ENCODE data around the gene CD38.
A peak's percentile ranks its signal among the peaks of the same experiment; 100 is the strongest.

Gene CD38

GRCh38 chr4:15765391-15765790, 12.7 kb upstream of the CD38 start:
- no peak for DNase-seq

- DNase-seq, result peak; percentile 54
Measured at GRCh38 chr4:15765910-15766697, 12.0 kb upstream of the CD38 start.

- DNase-seq, result no peak
Measured at GRCh38 chr4:15766821-15767220, 11.3 kb upstream of the CD38 start.

- DNase-seq, result no peak
Measured at GRCh38 chr4:15769202-15769601, 8.9 kb upstream of the CD38 start.

GRCh38 chr4:15771216-15772058, 6.7 kb upstream of the CD38 start:
- DNase-seq, result no peak

- DNase-seq, result no peak
Measured at GRCh38 chr4:15774020-15774420, 4.1 kb upstream of the CD38 start.

GRCh38 chr4:15776871-15777648, 1.1 kb upstream of the CD38 start:
- DNase-seq, result no peak

GRCh38 chr4:15777697-15778288, 335 bp upstream of the CD38 start:
- no peak for DNase-seq

GRCh38 chr4:15779306-15779705, 1.2 kb downstream of the CD38 start:
- no peak for DNase-seq

- no peak for DNase-seq
Measured at GRCh38 chr4:15779809-15780208, 1.7 kb downstream of the CD38 start.

GRCh38 chr4:15781427-15782095, 3.4 kb downstream of the CD38 start:
- no peak for DNase-seq

- DNase-seq, result no peak
Measured at GRCh38 chr4:15783676-15784075, 5.5 kb downstream of the CD38 start.

GRCh38 chr4:15784959-15785634, 7.0 kb downstream of the CD38 start:
- no peak for DNase-seq

- DNase-seq, result no peak
Measured at GRCh38 chr4:15786743-15787142, 8.6 kb downstream of the CD38 start.

- DNase-seq, result no peak
Measured at GRCh38 chr4:15792974-15793373, 14.8 kb downstream of the CD38 start.

GRCh38 chr4:15793506-15794363, 15.6 kb downstream of the CD38 start:
- no peak for DNase-seq

GRCh38 chr4:15794426-15794825, 16.3 kb downstream of the CD38 start:
- DNase-seq, result no peak

- DNase-seq, result no peak
Measured at GRCh38 chr4:15794905-15795304, 16.8 kb downstream of the CD38 start.

GRCh38 chr4:15797320-15797719, 19.2 kb downstream of the CD38 start:
- no peak for DNase-seq

- DNase-seq, result no peak
Measured at GRCh38 chr4:15799141-15799540, 21.0 kb downstream of the CD38 start.

- DNase-seq, result no peak
Measured at GRCh38 chr4:15799701-15800100, 21.6 kb downstream of the CD38 start.
